Measurements from ENCODE around the gene MYOD1. TPM values are rescaled to one million over a fixed set of nuclear protein-coding genes. Genes with fewer than 3 reads are reported as not detected.

MYOD1 gene
- total and polyA plus RNA-seq, 2 of the 4 experiments (the other 2 are of a cell fraction), result not detected

GRCh38 chr11:17771415-17771814, 52.0 kb downstream of the MYOD1 start:
- no peak overlapping the region for H3K23ac ChIP-seq (ENCODE audit: low read depth, low read length)
- H2BK5ac ChIP-seq (ENCODE audit: low read depth, low read length, poor library complexity, severe bottlenecking), result no peak overlapping the region
- H3K4me1 ChIP-seq (ENCODE audit: control insufficient read depth, insufficient read depth, low read length), result no peaks in the 10 kb centered on the region
- no peaks in the 10 kb centered on the region for H4K20me1 ChIP-seq (ENCODE audit: insufficient read depth, low read length)
- H2BK120ac ChIP-seq (ENCODE audit: low read depth, low read length), result no peak overlapping the region
- no peak overlapping the region for H2AFZ ChIP-seq (replicated peaks; ENCODE audit: low read length, poor library complexity)
- H4K91ac ChIP-seq (ENCODE audit: insufficient read depth, low read depth, low read length), result no peak overlapping the region
- no peak overlapping the region for H2AK5ac ChIP-seq (ENCODE audit: low read depth, low read length)
- H3K9me1 ChIP-seq (ENCODE audit: insufficient read depth, low read length), result no peaks in the 10 kb centered on the region
- intact Hi-C loops (cut with micrococcal nuclease) (loop anchor here (1.0 to 2.0 kb wide), 2 partner anchors 75 to 207 kb away; no protein-coding TSS in a partner anchor), dilution Hi-C loops (cut with HindIII; ENCODE audit: low sequenced_read_pairs, unreplicated experiment) (no loop called here), in situ Hi-C loops (cut with MboI; ENCODE audit: low sequenced_read_pairs) (no loop called here)
- no peaks in the 10 kb centered on the region for H3K9me3 ChIP-seq (ENCODE audit: control insufficient read depth, insufficient read depth, low read length)
- H3K18ac ChIP-seq (ENCODE audit: low read depth, low read length), result no peak overlapping the region
- H3K9ac ChIP-seq (ENCODE audit: low read depth, low read length), result no peak overlapping the region
- ATAC-seq (ENCODE audit: low read depth), result no peak
- H3K4ac ChIP-seq (ENCODE audit: low read depth, low read length), result no peak overlapping the region
- no peak overlapping the region for H2BK15ac ChIP-seq (ENCODE audit: low read depth, low read length)
- no peak overlapping the region for H4K5ac ChIP-seq (ENCODE audit: low read depth, low read length)
- DNase-seq, result no peak
- no peak overlapping the region for H2AK9ac ChIP-seq (replicated peaks; ENCODE audit: low read depth, low read length, poor library complexity)
- no peak overlapping the region for H3K27ac ChIP-seq (ENCODE audit: insufficient read depth, low read length)
- ChIA-PET POLR2A (ENCODE audit: unreplicated experiment) (no interaction called here), CTCF (interaction anchor here (1.1 to 1.6 kb wide), 3 partner anchors 74 to 207 kb away, joined by 3 to 7 read pairs (median 4); no protein-coding TSS in a partner anchor)
- no TSS peak for BruUV-seq (replicated peaks)
- no peak overlapping the region for H4K8ac ChIP-seq (ENCODE audit: low read depth in 2 of 2, low read length in 2 of 2)
- H3K27me3 ChIP-seq (ENCODE audit: control insufficient read depth, insufficient read depth, low read length), result peaks cover 4% of the 10 kb centered on the region; the same call in 1 of the 2 replicates
- H3K79me1 ChIP-seq (ENCODE audit: low read depth in 1 of 2, low read length in 2 of 2), result no peaks in the 10 kb centered on the region
- no peak for TF ChIP-seq MAFK (IDR thresholded peaks at IDR 0.05; ENCODE audit: low read depth, low read length)
- no peak for TF ChIP-seq ELK1 (IDR thresholded peaks at IDR 0.05; ENCODE audit: borderline replicate concordance, low read depth, low read length)
- no peak for TF ChIP-seq POLR2A (IDR thresholded peaks at IDR 0.05; ENCODE audit: low read depth, low read length)
- no peak for TF ChIP-seq CHD1 (IDR thresholded peaks at IDR 0.05; ENCODE audit: low read depth, low read length)
- TF ChIP-seq CEBPB (IDR thresholded peaks at IDR 0.05; ENCODE audit: low read depth, low read length), result no peak
- TF ChIP-seq SMC3 (IDR thresholded peaks at IDR 0.05; ENCODE audit: low read depth, low read length), result no peak
- no peak for TF ChIP-seq CTCF (conservative IDR thresholded peaks at IDR 0.05; ENCODE audit: low read depth, low read length)
- TF ChIP-seq RFX5 (IDR thresholded peaks at IDR 0.05; ENCODE audit: low read depth, low read length), result no peak
- TF ChIP-seq RCOR1 (IDR thresholded peaks at IDR 0.05; ENCODE audit: insufficient replicate concordance, low read length), result no peak
- no peak for TF ChIP-seq USF2 (IDR thresholded peaks at IDR 0.05; ENCODE audit: low read depth, low read length)
- no peak for TF ChIP-seq RAD21 (IDR thresholded peaks at IDR 0.05; ENCODE audit: low read length)
- TF ChIP-seq NFE2L2 (IDR thresholded peaks at IDR 0.05; ENCODE audit: low read depth, low read length), result no peak
- no peak for TF ChIP-seq FOS (IDR thresholded peaks at IDR 0.05; ENCODE audit: low read depth, low read length)
- no peak for TF ChIP-seq MAZ (IDR thresholded peaks at IDR 0.05; ENCODE audit: borderline replicate concordance, low read depth, low read length)
- TF ChIP-seq BHLHE40 (IDR thresholded peaks at IDR 0.05; ENCODE audit: low read depth, low read length), result no peak
- no peak for TF ChIP-seq MXI1 (IDR thresholded peaks at IDR 0.05; ENCODE audit: borderline replicate concordance, low read depth, low read length)
- H3K56ac ChIP-seq (ENCODE audit: extremely low read depth, insufficient read depth, low read length), result no peak overlapping the region
- no peak overlapping the region for H2BK20ac ChIP-seq (ENCODE audit: low read depth, low read length)
- no peak overlapping the region for H3K4me2 ChIP-seq (ENCODE audit: low read depth, low read length)
- H3K36me3 ChIP-seq (ENCODE audit: control insufficient read depth, insufficient read depth, low read length), result no peaks in the 10 kb centered on the region
- no peak overlapping the region for H3K14ac ChIP-seq (replicated peaks; ENCODE audit: low read depth, low read length)
- H3K4me3 ChIP-seq (ENCODE audit: insufficient read depth, low read depth, low read length), result no peak overlapping the region
- 100% methylated on average over 4 of the region's 17 CpGs; no CpG with 5 or more reads in 1 of the 2 experiments for WGBS, 2 experiments (ENCODE audit: extremely low coverage in 2 of 2, insufficient read length in 1 of 2)
